ENCODE results near the gene FAM3B. TPM values are rescaled to one million over a fixed set of nuclear protein-coding genes. Genes with fewer than 3 reads are reported as not detected.

The FAM3B gene
- total RNA-seq, 2 donors from 2014 or later: 1.5 to 11.8 TPM

DNA sequence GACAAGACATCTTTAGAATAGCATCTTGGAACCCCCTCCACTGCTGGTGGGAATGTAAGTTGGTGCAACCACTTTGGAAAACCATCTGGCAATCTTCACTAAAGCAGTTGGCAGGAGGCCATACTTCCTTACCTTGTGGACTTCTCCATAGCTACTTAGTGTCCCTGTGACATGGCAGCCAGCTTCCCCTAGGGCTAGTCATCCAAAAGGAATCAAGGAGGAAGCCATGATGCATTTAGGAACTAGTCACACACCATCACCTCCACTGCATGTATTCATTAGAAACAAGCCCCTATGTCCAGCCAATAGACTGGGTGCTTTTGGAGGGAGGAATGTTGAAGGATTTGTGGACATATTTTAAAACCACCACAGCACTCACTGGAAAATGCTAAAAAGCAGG, 65.1 kb downstream of the FAM3B start:
- TF ChIP-seq, protein P1, sequence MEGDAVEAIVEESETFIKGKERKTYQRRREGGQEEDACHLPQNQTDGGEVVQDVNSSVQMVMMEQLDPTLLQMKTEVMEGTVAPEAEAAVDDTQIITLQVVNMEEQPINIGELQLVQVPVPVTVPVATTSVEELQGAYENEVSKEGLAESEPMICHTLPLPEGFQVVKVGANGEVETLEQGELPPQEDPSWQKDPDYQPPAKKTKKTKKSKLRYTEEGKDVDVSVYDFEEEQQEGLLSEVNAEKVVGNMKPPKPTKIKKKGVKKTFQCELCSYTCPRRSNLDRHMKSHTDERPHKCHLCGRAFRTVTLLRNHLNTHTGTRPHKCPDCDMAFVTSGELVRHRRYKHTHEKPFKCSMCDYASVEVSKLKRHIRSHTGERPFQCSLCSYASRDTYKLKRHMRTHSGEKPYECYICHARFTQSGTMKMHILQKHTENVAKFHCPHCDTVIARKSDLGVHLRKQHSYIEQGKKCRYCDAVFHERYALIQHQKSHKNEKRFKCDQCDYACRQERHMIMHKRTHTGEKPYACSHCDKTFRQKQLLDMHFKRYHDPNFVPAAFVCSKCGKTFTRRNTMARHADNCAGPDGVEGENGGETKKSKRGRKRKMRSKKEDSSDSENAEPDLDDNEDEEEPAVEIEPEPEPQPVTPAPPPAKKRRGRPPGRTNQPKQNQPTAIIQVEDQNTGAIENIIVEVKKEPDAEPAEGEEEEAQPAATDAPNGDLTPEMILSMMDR (IDR thresholded peaks at IDR 0.05): no peak
- no peaks in the 10 kb centered on the region for H3K4me1 ChIP-seq (ENCODE audit: control insufficient read depth in 1 of 2, low read depth in 2 of 2)
- H3K27me3 ChIP-seq (replicated peaks; ENCODE audit: insufficient read depth): no peaks in the 10 kb centered on the region
- no peak overlapping the region for H3K27ac ChIP-seq
- H3K9me3 ChIP-seq: no peaks in the 10 kb centered on the region
- ATAC-seq (ENCODE audit: insufficient number of reproducible peaks, low FRiP score, low read depth) (no peak), DNase-seq (ENCODE audit: low spot score) (no peak)
- no peaks in the 10 kb centered on the region for H3K36me3 ChIP-seq
- H3K4me3 ChIP-seq: no peak overlapping the region

DNA sequence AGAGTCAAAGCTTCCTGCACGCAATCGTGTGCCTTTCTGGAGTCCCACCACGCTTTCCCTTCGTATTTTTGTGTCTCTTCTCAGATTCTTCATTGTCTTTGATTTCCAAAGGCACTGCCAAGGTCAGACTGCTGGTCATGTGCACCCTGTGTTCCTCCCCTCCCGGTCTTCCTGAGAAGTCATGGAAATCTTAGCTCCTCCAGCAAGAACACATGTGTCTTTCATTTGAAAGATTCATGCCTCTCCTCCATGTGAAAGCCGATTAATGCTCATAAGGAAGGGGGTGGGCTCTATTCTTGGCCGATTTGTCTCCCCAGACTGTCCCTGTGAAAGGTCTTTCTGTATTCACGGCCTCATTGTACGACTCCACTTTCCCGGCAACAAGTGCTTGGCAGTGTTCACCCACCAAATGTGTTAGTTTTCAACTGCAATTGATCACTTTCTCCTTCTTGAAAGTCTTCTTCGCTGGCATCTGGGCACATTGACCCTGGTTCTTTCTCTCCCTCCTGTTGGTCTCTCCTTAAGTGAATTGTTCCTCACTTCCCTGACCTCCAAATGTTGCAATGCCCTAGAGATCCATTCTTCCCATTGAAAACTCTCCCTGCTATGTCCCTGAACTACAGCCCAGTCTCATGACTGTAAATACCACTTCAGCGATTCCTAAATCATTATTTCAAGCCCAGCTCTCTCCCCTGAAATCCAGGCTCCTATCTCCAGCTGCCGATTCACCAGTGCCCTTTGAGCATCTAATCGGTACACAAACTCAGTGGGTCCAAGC, 70.6 kb downstream of the FAM3B start:
- no peaks in the 10 kb centered on the region for H3K36me3 ChIP-seq
- no peaks in the 10 kb centered on the region for H3K9me3 ChIP-seq
- H3K4me1 ChIP-seq (ENCODE audit: control insufficient read depth in 1 of 2, low read depth in 2 of 2): no peaks in the 10 kb centered on the region
- ATAC-seq (ENCODE audit: insufficient number of reproducible peaks, low FRiP score, low read depth): no peak
- H3K4me3 ChIP-seq: no peak overlapping the region
- H3K27me3 ChIP-seq (replicated peaks; ENCODE audit: insufficient read depth): no peaks in the 10 kb centered on the region
- no peak overlapping the region for H3K27ac ChIP-seq
- DNase-seq (ENCODE audit: low spot score): no peak
- TF ChIP-seq, protein P1 (IDR thresholded peaks at IDR 0.05): no peak

DNA sequence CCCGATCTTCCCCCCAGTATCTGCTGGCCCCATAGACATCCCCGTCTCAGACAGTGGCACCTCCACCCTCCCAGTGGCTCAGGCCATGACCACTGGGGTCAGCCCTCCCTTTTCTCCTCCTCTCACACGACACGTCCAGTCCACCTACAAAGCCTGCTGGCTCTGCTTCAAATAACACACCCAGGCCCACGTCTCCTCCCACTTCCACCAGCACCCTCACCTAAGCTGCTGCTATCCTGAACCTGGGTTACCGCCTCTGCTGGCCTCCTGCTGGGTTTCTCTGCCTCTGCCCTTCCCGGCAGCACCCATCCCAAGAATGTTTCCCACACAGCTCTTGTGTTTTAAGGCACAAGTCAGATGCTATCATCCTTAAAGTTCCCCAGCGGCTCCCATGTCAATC, 71.2 kb downstream of the FAM3B start:
- H3K9me3 ChIP-seq: no peaks in the 10 kb centered on the region
- no peak overlapping the region for H3K4me3 ChIP-seq
- DNase-seq (ENCODE audit: low spot score) (no peak), ATAC-seq (ENCODE audit: insufficient number of reproducible peaks, low FRiP score, low read depth) (no peak)
- no peak overlapping the region for H3K27ac ChIP-seq
- H3K36me3 ChIP-seq: no peaks in the 10 kb centered on the region
- H3K4me1 ChIP-seq (ENCODE audit: control insufficient read depth in 1 of 2, low read depth in 2 of 2): no peaks in the 10 kb centered on the region
- TF ChIP-seq, protein P1 (IDR thresholded peaks at IDR 0.05): no peak
- no peaks in the 10 kb centered on the region for H3K27me3 ChIP-seq (replicated peaks; ENCODE audit: insufficient read depth)

DNA sequence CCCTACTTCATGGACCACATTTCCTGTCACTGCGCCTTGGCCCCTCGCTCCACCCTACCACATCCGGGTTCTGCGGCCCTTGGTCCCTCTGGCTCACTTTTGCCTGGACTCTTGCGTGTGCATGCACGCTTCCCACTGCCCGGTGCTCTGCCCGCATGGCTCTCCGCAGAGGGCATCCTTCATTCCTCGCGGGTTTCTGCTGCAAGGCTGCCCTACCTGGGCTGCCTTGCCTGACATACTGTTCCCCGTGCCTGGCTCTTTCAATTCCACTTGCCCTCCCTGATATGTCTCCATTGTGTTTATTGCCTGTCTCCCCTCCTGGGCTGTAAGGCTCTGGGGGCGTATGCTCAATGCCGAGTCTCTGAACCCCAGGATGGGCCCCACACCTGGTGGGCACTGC, 71.7 kb downstream of the FAM3B start:
- no peaks in the 10 kb centered on the region for H3K4me1 ChIP-seq (ENCODE audit: control insufficient read depth in 1 of 2, low read depth in 2 of 2)
- H3K9me3 ChIP-seq: no peaks in the 10 kb centered on the region
- no peak for ATAC-seq (ENCODE audit: insufficient number of reproducible peaks, low FRiP score, low read depth)
- H3K27ac ChIP-seq: no peak overlapping the region
- H3K27me3 ChIP-seq (replicated peaks; ENCODE audit: insufficient read depth): no peaks in the 10 kb centered on the region
- H3K36me3 ChIP-seq: no peaks in the 10 kb centered on the region
- H3K4me3 ChIP-seq: no peak overlapping the region
- no peak for DNase-seq (ENCODE audit: low spot score)
- TF ChIP-seq, protein P1 (IDR thresholded peaks at IDR 0.05): no peak

DNA sequence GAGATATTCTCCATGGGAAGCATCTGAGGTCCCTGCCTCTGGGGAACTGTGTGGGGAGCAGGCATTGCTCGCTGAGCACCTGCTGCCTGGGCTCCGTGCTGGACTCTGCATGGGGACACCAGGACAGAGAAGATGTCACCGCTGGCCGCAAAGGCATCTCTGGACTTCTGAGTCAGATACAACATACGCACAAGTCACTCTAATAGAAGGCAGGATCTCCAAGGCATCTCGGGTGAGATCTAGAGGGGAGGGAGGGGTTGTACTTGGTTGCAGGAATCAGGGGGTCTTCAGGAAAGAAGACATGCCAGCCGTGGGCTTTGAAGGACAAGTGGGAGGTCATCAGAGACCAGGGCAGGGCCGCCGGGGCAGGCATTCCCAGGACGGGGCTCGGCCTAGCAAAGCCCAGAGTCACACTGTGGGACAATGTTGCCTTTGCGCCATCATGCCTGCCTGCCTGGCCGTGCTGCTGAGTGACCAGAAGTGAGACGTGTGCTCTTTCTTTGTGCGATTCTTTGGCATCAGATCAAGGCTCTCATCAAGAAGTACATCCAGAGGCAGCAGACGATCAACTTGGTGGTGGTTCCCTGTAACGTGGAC, 73.5 kb downstream of the FAM3B start:
- no peaks in the 10 kb centered on the region for H3K27me3 ChIP-seq (replicated peaks; ENCODE audit: insufficient read depth)
- DNase-seq (ENCODE audit: low spot score) (no peak), ATAC-seq (ENCODE audit: insufficient number of reproducible peaks, low FRiP score, low read depth) (no peak)
- H3K36me3 ChIP-seq: no peaks in the 10 kb centered on the region
- TF ChIP-seq, protein P1 (IDR thresholded peaks at IDR 0.05): no peak
- H3K4me1 ChIP-seq (ENCODE audit: control insufficient read depth in 1 of 2, low read depth in 2 of 2): no peaks in the 10 kb centered on the region
- H3K27ac ChIP-seq: no peak overlapping the region
- no peaks in the 10 kb centered on the region for H3K9me3 ChIP-seq
- no peak overlapping the region for H3K4me3 ChIP-seq

All from thoracic aorta (tissue), 2 donors.